HT-29 (cell line): ENCODE measurements around the gene LDAF1. TPM values are rescaled to one million over a fixed set of nuclear protein-coding genes. Genes with fewer than 3 reads are reported as not detected.
"Not testable (repeated sequence)": the region's sequence is repeated elsewhere in the genome, so short reads cannot be mapped to it uniquely, and the experiment has no call there.

ENCODE experiments used
- DNase-seq: peaks from one replicate; pipeline ENCODE4 v3.0.0-alpha.2; 2015; ENCODE audit warnings: low spot score
- total RNA-seq: library from RNA; depleted of rRNA; stranded (reverse); fragments of >200 nt; shearing (Covaris generic); gene quantifications from 2 replicates; pipeline ENCODE4 v1.2.3, GENCODE V29; 2014; rRNA removed

Gene LDAF1
- total RNA-seq = 10.9 and 13.3 TPM in 2 replicates

DNA sequence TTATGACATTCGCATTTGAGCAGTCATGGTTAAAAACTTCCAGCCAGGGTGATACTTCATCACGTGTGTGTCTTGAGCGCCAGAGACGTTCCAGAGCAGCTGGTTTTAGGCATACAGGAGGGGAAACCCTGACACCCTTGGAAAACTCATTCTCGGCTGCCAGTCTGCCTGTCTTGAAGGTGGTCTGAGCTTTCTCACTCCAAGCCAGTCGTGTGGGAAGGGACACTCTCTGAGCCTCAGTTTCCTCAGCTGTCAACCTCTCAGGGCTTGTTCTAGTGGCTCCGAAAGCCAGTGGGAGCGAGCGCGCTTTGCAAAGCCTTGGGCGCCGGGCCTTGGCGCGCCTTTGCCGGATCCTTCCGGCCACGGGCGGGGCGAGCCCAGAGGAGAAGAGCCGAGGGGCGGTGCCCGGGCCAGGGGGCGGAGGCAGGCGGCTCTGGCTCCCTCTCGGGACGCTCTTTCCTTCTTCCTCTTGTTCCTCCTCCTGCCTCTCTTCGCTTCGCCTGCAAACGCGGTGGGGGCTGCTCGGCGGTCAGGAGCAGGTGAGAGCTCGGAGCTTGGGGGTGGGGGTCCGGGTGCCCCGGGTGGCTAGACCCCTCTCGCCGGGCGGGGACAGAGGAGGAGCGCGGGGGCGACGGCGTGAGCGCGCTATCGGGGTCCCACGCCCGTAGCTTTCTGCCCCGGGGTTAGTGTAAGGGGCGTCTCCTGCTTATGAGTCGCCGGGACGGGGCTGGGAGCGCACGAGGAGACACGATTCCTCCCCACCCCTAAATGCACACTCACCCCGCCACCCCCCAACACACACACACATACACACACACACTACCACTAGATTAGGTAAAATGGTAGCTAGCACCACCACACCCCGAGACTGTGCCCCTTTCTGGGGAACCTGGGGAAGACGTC lies at the start of gene LDAF1:
LDAF1 (plus strand) TSS at position 467 of the 903 bp plus-strand sequence. CDS start 2,509 bp downstream, outside the sequence.
- DNase-seq = peak; percentile 84

- DNase-seq = not testable (repeated sequence)
These were observed 42.9 kb upstream of the LDAF1 start for GRCh38 chr16:21115551-21115950.

- DNase-seq = no peak
These were observed 42.3 kb upstream of the LDAF1 start for GRCh38 chr16:21116148-21116693.

GRCh38 chr16:21117567-21117966 lies 40.9 kb upstream of the LDAF1 start:
- no peak for DNase-seq

GRCh38 chr16:21120976-21121520 lies 37.4 kb upstream of the LDAF1 start:
- no peak for DNase-seq

GRCh38 chr16:21125191-21125590 lies 33.3 kb upstream of the LDAF1 start:
- no peak for DNase-seq

DNA sequence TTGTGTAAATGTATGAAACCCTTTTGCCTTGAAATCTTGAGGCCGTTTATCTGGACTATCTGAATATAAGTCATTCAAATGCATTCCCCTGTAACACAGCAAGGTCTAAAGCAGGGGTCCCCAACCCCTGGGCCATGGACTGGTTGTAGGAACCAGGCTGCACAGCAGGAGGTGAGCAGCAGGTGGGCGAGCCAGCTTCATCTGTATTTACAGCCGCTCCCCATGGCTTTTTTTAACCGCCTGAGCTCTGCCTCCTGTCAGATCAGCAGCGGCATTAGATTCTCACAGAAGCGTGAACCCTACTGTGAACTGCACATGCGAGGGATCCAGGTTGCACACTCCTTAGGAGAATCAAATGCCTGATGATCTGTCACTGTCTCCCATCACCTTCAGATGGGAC lies 32.0 kb upstream of the LDAF1 start:
- no peak for DNase-seq

DNA sequence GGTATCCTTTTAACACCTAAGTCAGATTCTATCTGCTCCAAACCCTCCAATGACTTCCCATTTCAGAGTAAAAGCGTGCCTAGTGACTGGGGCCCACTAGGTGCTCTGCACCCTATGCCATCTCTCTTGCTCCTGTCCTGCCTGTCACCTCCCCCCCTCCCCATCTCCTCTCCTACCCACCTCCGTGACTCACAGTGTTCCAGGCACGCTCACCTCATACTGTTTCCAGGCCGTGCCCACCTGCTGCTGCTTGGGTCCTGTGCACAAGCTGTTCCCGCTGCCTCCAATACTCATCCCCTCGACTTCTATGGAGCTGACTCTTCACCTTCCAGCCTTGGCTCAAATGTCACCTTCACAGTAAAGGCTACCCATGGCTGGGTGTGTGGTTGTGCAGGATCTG lies 29.5 kb upstream of the LDAF1 start:
- no peak for DNase-seq

DNA sequence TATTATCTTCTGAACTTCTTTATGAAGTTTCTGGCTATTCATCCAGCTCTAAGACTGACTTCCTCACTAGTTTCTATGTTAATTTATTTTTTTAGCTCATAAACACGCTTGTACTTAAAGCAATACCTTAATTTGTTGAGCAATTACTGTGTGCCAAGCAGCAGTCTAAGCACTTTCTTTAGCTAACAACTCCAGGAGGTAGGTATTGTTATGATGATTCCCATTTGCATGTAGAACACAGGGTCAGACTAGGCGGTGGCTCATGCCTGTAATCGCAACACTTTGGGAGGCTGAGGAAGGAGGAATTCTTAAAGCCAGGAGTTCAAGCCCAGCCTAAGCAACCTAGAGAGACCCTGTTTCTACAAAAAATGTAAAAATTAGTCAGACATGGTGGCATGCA lies 27.7 kb upstream of the LDAF1 start:
- no peak for DNase-seq

- no peak for DNase-seq
These were observed 24.4 kb upstream of the LDAF1 start for GRCh38 chr16:21134053-21134452.

- no peak for DNase-seq
These were observed 12.7 kb upstream of the LDAF1 start for GRCh38 chr16:21145738-21146137.

- DNase-seq = no peak
These were observed 8.0 kb upstream of the LDAF1 start, which contains the start of gene DNAH3 for GRCh38 chr16:21150375-21151001. TSS of gene DNAH3 (minus strand) at chr16:21150846. CDS start at chr16:21150319, 527 bp downstream.

DNA sequence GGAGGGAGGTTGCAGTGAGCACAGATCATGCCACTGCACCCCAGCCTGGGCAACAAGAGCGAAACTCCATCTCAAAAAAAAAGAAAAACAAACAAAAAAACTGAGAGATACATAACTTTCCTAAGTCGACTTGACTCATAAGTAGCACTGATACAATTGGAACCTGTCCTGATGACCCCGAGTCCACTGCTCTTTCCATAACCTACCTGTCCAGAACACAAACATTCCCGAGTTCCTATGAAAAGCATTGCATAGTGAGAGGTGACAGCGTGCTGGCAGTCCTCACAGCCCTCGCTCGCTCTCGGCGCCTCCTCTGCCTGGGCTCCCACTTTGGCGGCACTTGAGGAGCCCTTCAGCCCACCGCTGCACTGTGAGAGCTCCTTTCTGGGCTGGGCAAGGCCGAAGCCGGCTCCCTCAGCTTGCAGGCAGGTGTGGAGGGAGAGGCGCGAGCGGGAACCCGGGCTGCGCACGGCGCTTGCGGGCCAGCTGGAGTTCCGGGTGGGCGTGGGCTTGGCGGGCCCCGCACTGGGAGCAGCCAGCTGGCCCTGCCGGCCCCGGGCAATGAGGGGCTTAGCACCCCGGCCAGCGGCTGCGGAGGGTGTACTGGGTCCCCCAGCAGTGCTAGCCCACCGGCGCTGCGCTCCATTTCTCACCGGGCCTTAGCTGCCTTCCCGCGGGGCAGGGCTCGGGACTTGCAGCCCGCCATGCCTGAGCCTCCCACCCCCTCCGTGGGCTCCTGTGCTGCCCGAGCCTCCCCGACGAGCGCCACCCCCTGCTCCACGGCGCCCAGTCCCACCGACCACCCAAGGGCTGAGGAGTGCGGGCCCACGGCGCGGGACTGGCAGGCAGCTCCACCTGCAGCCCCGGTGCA lies 6.1 kb upstream of the LDAF1 start:
- not testable (repeated sequence) for DNase-seq

DNA sequence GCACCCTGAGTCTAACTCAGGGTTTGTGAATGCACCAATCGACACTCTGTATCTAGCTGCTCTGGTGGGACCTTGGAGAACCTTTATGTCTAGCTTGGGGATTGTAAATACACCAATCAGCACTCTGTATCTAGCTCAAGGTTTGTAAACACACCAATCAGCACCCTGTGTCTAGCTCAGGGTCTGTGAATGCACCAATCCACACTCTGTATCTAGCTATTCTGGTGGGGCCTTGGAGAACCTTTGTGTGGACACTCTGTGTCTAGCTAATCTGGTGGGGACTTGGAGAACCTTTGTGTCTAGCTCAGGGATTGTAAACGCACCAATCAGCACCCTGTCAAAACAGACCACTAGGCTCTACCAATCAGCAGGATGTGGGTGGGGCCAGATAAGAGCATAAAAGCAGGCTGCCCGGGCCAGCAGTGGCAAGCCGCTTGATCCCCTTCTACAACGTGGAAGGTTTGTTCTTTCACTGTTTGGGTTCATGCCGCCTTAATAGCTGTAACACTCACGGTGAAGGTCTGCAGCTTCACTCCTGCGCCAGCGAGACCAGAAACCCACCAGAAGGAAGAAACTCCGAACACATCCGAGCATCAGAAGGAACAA lies 5.2 kb upstream of the LDAF1 start:
- not testable (repeated sequence) for DNase-seq

- DNase-seq = not testable (repeated sequence)
These were observed 2.5 kb upstream of the LDAF1 start for GRCh38 chr16:21156011-21156410.

DNA sequence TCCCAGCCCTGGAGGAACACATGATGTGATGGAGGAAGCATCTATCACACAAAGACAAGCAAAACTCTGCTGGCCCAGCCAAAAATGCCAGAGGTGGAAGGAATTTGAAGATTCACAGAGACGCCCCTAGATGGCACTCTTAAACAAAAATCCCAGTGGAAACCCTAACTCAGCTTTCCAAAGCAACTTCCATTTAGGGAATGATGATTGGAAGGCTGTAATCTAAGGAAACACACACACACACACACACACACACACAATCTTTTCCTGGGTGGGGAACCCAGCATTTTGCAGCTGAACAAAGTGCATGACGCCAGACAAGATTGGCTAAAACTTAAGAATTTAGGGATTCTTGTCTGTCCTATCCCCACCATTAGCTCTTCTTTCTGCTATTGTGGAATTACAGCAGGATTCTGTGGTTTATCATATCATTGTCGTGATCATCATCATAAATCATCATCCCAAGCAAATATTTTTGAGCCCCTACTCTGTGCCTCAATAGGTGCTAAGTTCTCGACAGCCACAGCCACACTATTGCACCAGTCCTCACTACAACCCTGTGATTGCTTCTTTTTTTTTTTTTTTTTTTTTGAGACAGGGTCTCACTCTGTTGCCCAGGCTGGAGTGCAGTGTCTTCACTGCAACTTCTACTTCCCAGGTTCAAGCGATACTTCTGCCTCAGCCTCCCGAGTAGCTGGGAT lies 1.6 kb upstream of the LDAF1 start:
- peak; percentile 86 for DNase-seq

DNA sequence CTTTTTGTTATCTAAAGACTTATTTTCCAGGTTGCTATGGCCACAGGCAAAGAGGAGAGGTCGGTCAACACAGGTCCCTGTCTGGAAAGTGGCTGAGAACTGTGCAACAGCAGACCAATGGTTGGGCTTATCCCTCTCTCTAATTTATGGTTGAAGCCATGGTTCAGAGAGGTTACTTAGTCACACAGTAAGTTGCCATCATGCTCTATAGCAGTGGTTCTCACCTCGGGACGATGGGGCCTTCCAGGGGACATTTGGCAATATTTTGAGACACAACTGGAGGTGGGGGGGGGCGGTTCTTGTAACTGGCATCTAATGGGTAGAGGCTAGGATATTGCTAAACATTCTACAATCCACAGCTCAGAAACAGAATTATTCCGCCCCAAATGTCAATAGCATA lies 842 bp upstream of the LDAF1 start:
- no peak for DNase-seq

- DNase-seq = peak; percentile 86
These were observed 942 bp downstream of the LDAF1 start for GRCh38 chr16:21159281-21159951.

GRCh38 chr16:21160276-21160675 lies 1.8 kb downstream of the LDAF1 start:
- DNase-seq = no peak
